Measurements from ENCODE around the gene POLD1. TPM values are rescaled to one million over a fixed set of nuclear protein-coding genes. Genes with fewer than 3 reads are reported as not detected.

Gene POLD1
- total RNA-seq, 1 donor from 2014 or later = 54.4 TPM

- Mint-ChIP-seq H3K9me3 (ENCODE audit: unreplicated experiment) (peaks cover 22% of the 10 kb centered on the region), H3K36me3 (ENCODE audit: low read depth, unreplicated experiment) (peaks cover 9% of the 10 kb centered on the region), H3K27ac (ENCODE audit: unreplicated experiment) (no peak overlapping the region), H3K4me3 (ENCODE audit: unreplicated experiment) (no peak overlapping the region), H3K27me3 (ENCODE audit: unreplicated experiment) (peaks cover 8% of the 10 kb centered on the region), H3K4me1 (ENCODE audit: unreplicated experiment) (no peaks in the 10 kb centered on the region)
- DNase-seq (ENCODE audit: low spot score) = no peak
- no peak for TF ChIP-seq CTCF (IDR thresholded peaks at IDR 0.05; ENCODE audit: unreplicated experiment)
Observed at GRCh38 chr19:50464348-50464747, 80.2 kb downstream of the POLD1 start.

- Mint-ChIP-seq H3K36me3 (ENCODE audit: low read depth, unreplicated experiment) (peaks cover 9% of the 10 kb centered on the region), H3K27me3 (ENCODE audit: unreplicated experiment) (peaks cover 8% of the 10 kb centered on the region), H3K27ac (ENCODE audit: unreplicated experiment) (no peak overlapping the region), H3K4me1 (ENCODE audit: unreplicated experiment) (no peaks in the 10 kb centered on the region), H3K4me3 (ENCODE audit: unreplicated experiment) (no peak overlapping the region), H3K9me3 (ENCODE audit: unreplicated experiment) (peaks cover 27% of the 10 kb centered on the region)
- TF ChIP-seq CTCF (IDR thresholded peaks at IDR 0.05; ENCODE audit: unreplicated experiment) = no peak
- DNase-seq (ENCODE audit: low spot score) = no peak
Observed at GRCh38 chr19:50465000-50465399, 80.9 kb downstream of the POLD1 start.

GRCh38 chr19:50465986-50466705 lies 82.0 kb downstream of the POLD1 start:
- Mint-ChIP-seq H3K4me3 (ENCODE audit: unreplicated experiment) (no peak overlapping the region), H3K27ac (ENCODE audit: unreplicated experiment) (no peak overlapping the region), H3K36me3 (ENCODE audit: low read depth, unreplicated experiment) (peaks cover 9% of the 10 kb centered on the region), H3K9me3 (ENCODE audit: unreplicated experiment) (peaks cover 27% of the 10 kb centered on the region), H3K4me1 (ENCODE audit: unreplicated experiment) (no peaks in the 10 kb centered on the region), H3K27me3 (ENCODE audit: unreplicated experiment) (peaks cover 8% of the 10 kb centered on the region)
- TF ChIP-seq CTCF (IDR thresholded peaks at IDR 0.05; ENCODE audit: unreplicated experiment) = no peak
- no peak for DNase-seq (ENCODE audit: low spot score)

- TF ChIP-seq CTCF (IDR thresholded peaks at IDR 0.05; ENCODE audit: unreplicated experiment) = no peak
- peaks cover 9% of the 10 kb centered on the region for H3K36me3 Mint-ChIP-seq (ENCODE audit: low read depth, unreplicated experiment)
- no peak overlapping the region for H3K4me3 Mint-ChIP-seq (ENCODE audit: unreplicated experiment)
- H3K9me3 Mint-ChIP-seq (ENCODE audit: unreplicated experiment) = peaks cover 27% of the 10 kb centered on the region
- H3K4me1 Mint-ChIP-seq (ENCODE audit: unreplicated experiment) = no peaks in the 10 kb centered on the region
- no peak for DNase-seq (ENCODE audit: low spot score)
- no peak overlapping the region for H3K27ac Mint-ChIP-seq (ENCODE audit: unreplicated experiment)
- peaks cover 8% of the 10 kb centered on the region for H3K27me3 Mint-ChIP-seq (ENCODE audit: unreplicated experiment)
Observed at GRCh38 chr19:50466706-50467039, 82.5 kb downstream of the POLD1 start.

GRCh38 chr19:50467566-50467965 lies 83.4 kb downstream of the POLD1 start:
- no peak overlapping the region for H3K27ac Mint-ChIP-seq (ENCODE audit: unreplicated experiment)
- no peaks in the 10 kb centered on the region for H3K4me1 Mint-ChIP-seq (ENCODE audit: unreplicated experiment)
- TF ChIP-seq CTCF (IDR thresholded peaks at IDR 0.05; ENCODE audit: unreplicated experiment) = no peak
- peaks cover 27% of the 10 kb centered on the region for H3K9me3 Mint-ChIP-seq (ENCODE audit: unreplicated experiment)
- H3K36me3 Mint-ChIP-seq (ENCODE audit: low read depth, unreplicated experiment) = peaks cover 9% of the 10 kb centered on the region
- DNase-seq (ENCODE audit: low spot score) = no peak
- peaks cover 8% of the 10 kb centered on the region for H3K27me3 Mint-ChIP-seq (ENCODE audit: unreplicated experiment)
- no peak overlapping the region for H3K4me3 Mint-ChIP-seq (ENCODE audit: unreplicated experiment)

Other genes with a start within 250 kb of the POLD1 start
- not detected for gene IZUMO2, start 221.1 kb upstream of the POLD1 start, total RNA-seq (ENCODE audit: unreplicated experiment)
- not detected for gene MYH14, start 180.7 kb upstream of the POLD1 start, total RNA-seq (ENCODE audit: unreplicated experiment)
- gene KCNC3, start 55.0 kb upstream of the POLD1 start, total RNA-seq (ENCODE audit: unreplicated experiment) = not detected
- gene NAPSA, start 18.7 kb upstream of the POLD1 start, total RNA-seq (ENCODE audit: unreplicated experiment) = not detected
- 21.6 TPM for gene NR1H2, start 7.9 kb upstream of the POLD1 start, total RNA-seq (ENCODE audit: unreplicated experiment)
- not detected for gene SPIB, start 34.6 kb downstream of the POLD1 start, total RNA-seq (ENCODE audit: unreplicated experiment)
- gene MYBPC2, start 48.5 kb downstream of the POLD1 start, total RNA-seq (ENCODE audit: unreplicated experiment) = 0.46 TPM
- 0.21 TPM for gene EMC10, start 92.2 kb downstream of the POLD1 start, total RNA-seq (ENCODE audit: unreplicated experiment)
- not detected for gene GARIN5A, start 92.5 kb downstream of the POLD1 start, total RNA-seq (ENCODE audit: unreplicated experiment)
- gene JOSD2, start 126.8 kb downstream of the POLD1 start, total RNA-seq (ENCODE audit: unreplicated experiment) = 0.46 TPM
- gene ASPDH, start 129.6 kb downstream of the POLD1 start, total RNA-seq (ENCODE audit: unreplicated experiment) = not detected
- 3.0 TPM for gene LRRC4B, start 184.1 kb downstream of the POLD1 start, total RNA-seq (ENCODE audit: unreplicated experiment)